ENCODE measurements around the gene GRID2. TPM values are rescaled to one million over a fixed set of nuclear protein-coding genes. Genes with fewer than 3 reads are reported as not detected.

Gene GRID2
- polyA plus RNA-seq, 1 donor (not counting 4 experiments of a cell fraction or from before 2014, with no cell fraction given): not detected

GRCh38 chr4:93092765-93093164 lies 789.0 kb downstream of the GRID2 start:
- no peaks in the 10 kb centered on the region for H3K36me3 ChIP-seq (ENCODE audit: control insufficient read depth in 2 of 2, extremely low read depth in 1 of 2, insufficient read depth in 2 of 2, low read length in 2 of 2)
- TF ChIP-seq EZH2 (IDR thresholded peaks at IDR 0.05; ENCODE audit: low read length): no peak
- TF ChIP-seq CTCF (optimal IDR thresholded peaks at IDR 0.05 in 1 of 3, IDR thresholded peaks at IDR 0.05 in 1 of 3, conservative IDR thresholded peaks at IDR 0.05 in 1 of 3; ENCODE audit: extremely low read depth in 1 of 3, insufficient read depth in 2 of 3, low read length in 3 of 3): no peak
- no peaks in the 10 kb centered on the region for H4K20me1 ChIP-seq (ENCODE audit: control insufficient read depth, extremely low read depth, insufficient read depth, low read length)
- DNase-seq (ENCODE audit: low read depth, low spot score) (no peak), FAIRE-seq (no peak)
- no peaks in the 10 kb centered on the region for H3K4me1 ChIP-seq (ENCODE audit: control insufficient read depth, extremely low read depth, insufficient read depth, low read length)
- no peak overlapping the region for H3K4me3 ChIP-seq (ENCODE audit: control insufficient read depth in 2 of 3, extremely low read depth in 1 of 3, insufficient read depth in 2 of 3, low read depth in 1 of 3, low read length in 3 of 3)
- H2AFZ ChIP-seq (ENCODE audit: control insufficient read depth, low read length): no peak overlapping the region
- no peak overlapping the region for H3K9ac ChIP-seq (ENCODE audit: control insufficient read depth, extremely low read depth, insufficient read depth, low read length)
- no peaks in the 10 kb centered on the region for H3K9me3 ChIP-seq (ENCODE audit: control insufficient read depth, low read depth, low read length)
- dilution Hi-C loops (cut with MboI; ENCODE audit: extremely low pct_ligation_motif_present, low sequenced_read_pairs): no loop called here
- no peaks in the 10 kb centered on the region for H3K9me1 ChIP-seq (ENCODE audit: control insufficient read depth, extremely low read depth, insufficient read depth, low read length)
- no peaks in the 10 kb centered on the region for H3K27me3 ChIP-seq (ENCODE audit: control insufficient read depth, extremely low read depth, insufficient read depth, low read length)
- no peak overlapping the region for H3K27ac ChIP-seq (ENCODE audit: control insufficient read depth, insufficient read depth, low read length)
- H3K79me2 ChIP-seq (ENCODE audit: control insufficient read depth, insufficient read depth, low read length): no peaks in the 10 kb centered on the region
- no peak overlapping the region for H3K4me2 ChIP-seq (ENCODE audit: control insufficient read depth, extremely low read depth, insufficient read depth, low read depth, low read length)

DNA sequence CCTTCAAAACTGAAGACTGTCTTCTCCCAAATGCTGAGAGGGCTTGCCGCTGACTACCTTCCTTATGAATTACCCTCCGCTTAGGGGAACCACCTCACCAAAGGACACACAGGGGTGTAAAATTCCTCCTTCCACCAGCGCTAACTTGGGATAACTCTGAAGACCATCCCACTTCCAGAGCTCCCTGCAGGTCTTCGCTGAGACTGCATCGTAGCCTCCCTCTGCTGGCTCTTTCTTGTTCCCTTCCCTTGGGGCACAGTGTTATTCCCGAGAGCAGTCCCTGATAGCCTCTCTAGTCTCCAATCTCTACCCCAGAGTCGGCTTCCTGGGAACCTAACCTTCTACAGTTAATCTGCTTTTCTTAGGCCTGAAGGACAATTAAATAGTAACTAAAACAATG lies 799.3 kb downstream of the GRID2 start:
- H3K4me3 ChIP-seq (ENCODE audit: control insufficient read depth in 2 of 3, extremely low read depth in 1 of 3, insufficient read depth in 2 of 3, low read depth in 1 of 3, low read length in 3 of 3): no peak overlapping the region
- H3K4me1 ChIP-seq (ENCODE audit: control insufficient read depth, extremely low read depth, insufficient read depth, low read length): no peaks in the 10 kb centered on the region
- TF ChIP-seq CTCF (optimal IDR thresholded peaks at IDR 0.05 in 1 of 3, IDR thresholded peaks at IDR 0.05 in 1 of 3, conservative IDR thresholded peaks at IDR 0.05 in 1 of 3; ENCODE audit: extremely low read depth in 1 of 3, insufficient read depth in 2 of 3, low read length in 3 of 3): no peak
- no peak for TF ChIP-seq EZH2 (IDR thresholded peaks at IDR 0.05; ENCODE audit: low read length)
- H3K27ac ChIP-seq (ENCODE audit: control insufficient read depth, insufficient read depth, low read length): no peak overlapping the region
- DNase-seq (ENCODE audit: low read depth, low spot score) (no peak), FAIRE-seq (no peak)
- H4K20me1 ChIP-seq (ENCODE audit: control insufficient read depth, extremely low read depth, insufficient read depth, low read length): no peaks in the 10 kb centered on the region
- H3K9ac ChIP-seq (ENCODE audit: control insufficient read depth, extremely low read depth, insufficient read depth, low read length): no peak overlapping the region
- no peaks in the 10 kb centered on the region for H3K27me3 ChIP-seq (ENCODE audit: control insufficient read depth, extremely low read depth, insufficient read depth, low read length)
- H3K36me3 ChIP-seq (ENCODE audit: control insufficient read depth in 2 of 2, extremely low read depth in 1 of 2, insufficient read depth in 2 of 2, low read length in 2 of 2): no peaks in the 10 kb centered on the region
- H3K4me2 ChIP-seq (ENCODE audit: control insufficient read depth, extremely low read depth, insufficient read depth, low read depth, low read length): no peak overlapping the region
- H3K9me3 ChIP-seq (ENCODE audit: control insufficient read depth, low read depth, low read length): no peaks in the 10 kb centered on the region
- dilution Hi-C loops (cut with MboI; ENCODE audit: extremely low pct_ligation_motif_present, low sequenced_read_pairs): no loop called here
- H2AFZ ChIP-seq (ENCODE audit: control insufficient read depth, low read length): no peak overlapping the region
- no peaks in the 10 kb centered on the region for H3K9me1 ChIP-seq (ENCODE audit: control insufficient read depth, extremely low read depth, insufficient read depth, low read length)
- no peaks in the 10 kb centered on the region for H3K79me2 ChIP-seq (ENCODE audit: control insufficient read depth, insufficient read depth, low read length)
